Smooth muscle cell (in vitro differentiated cells): ENCODE data around the gene PLCG2. TPM values are rescaled to one million over a fixed set of nuclear protein-coding genes. Genes with fewer than 3 reads are reported as not detected.

ENCODE experiments used
- DNase-seq: peaks from one replicate; lab custom pipeline; 2025; ENCODE audit not compliant: unreplicated experiment; lab: John Stamatoyannopoulos, UW
- H2AFZ ChIP-seq: fragments of 200-600 bp; sonication (generic); 2 replicates; pipeline ENCODE4 v1.6.0; 2016; ENCODE audit warnings: antibody characterized with exemption, low read depth, mild to moderate bottlenecking
- H3F3A ChIP-seq: fragments of 200-600 bp; sonication (generic); 2 replicates; pipeline ENCODE4 v1.6.0; 2017; ENCODE audit warnings: antibody characterized with exemption, low read depth
- H3K27ac ChIP-seq: fragments of 200-600 bp; sonication (generic); 2 replicates; pipeline ENCODE4 v1.5.1; 2016; ENCODE audit warnings: low read depth, mild to moderate bottlenecking
- H3K27me3 ChIP-seq: fragments of 200-600 bp; sonication (generic); 2 replicates; pipeline ENCODE4 v1.6.1; 2016; ENCODE audit warnings: low read depth, mild to moderate bottlenecking
- H3K36me3 ChIP-seq: fragments of 200-600 bp; sonication (generic); 2 replicates; pipeline ENCODE4 v1.5.1; 2016; ENCODE audit warnings: low read depth
- H3K4me1 ChIP-seq: fragments of 200-600 bp; sonication (generic); 2 replicates; pipeline ENCODE4 v1.5.1; 2016; ENCODE audit warnings: low read depth
- H3K4me2 ChIP-seq: fragments of 200-600 bp; sonication (generic); 2 replicates; pipeline ENCODE4 v1.6.0; 2016; ENCODE audit warnings: mild to moderate bottlenecking
- H3K4me3 ChIP-seq: fragments of 200-600 bp; sonication (generic); 2 replicates; pipeline ENCODE4 v1.5.1; 2016; ENCODE audit warnings: mild to moderate bottlenecking
- H3K79me2 ChIP-seq: fragments of 200-600 bp; sonication (generic); 2 replicates; pipeline ENCODE4 v1.6.0; 2016; ENCODE audit warnings: low read depth, mild to moderate bottlenecking
- H3K9ac ChIP-seq: fragments of 200-600 bp; sonication (generic); 2 replicates; pipeline ENCODE4 v1.6.0; 2016; ENCODE audit warnings: low read depth
- H3K9me3 ChIP-seq: fragments of 200-600 bp; sonication (generic); replicated peaks from 2 replicates; pipeline ENCODE4 v1.5.1; 2016; ENCODE audit warnings: low read depth
- H4K20me1 ChIP-seq: fragments of 200-600 bp; sonication (generic); 2 replicates; pipeline ENCODE4 v1.6.0; 2016; ENCODE audit warnings: low read depth
- CTCF ChIP-seq: fragments of 200-600 bp; sonication (generic); IDR thresholded peaks from 2 replicates; pipeline ENCODE4 v1.5.1; 2017; ENCODE audit warnings: borderline replicate concordance, mild to moderate bottlenecking, antibody characterized with exemption; ENCODE audit not compliant: insufficient read depth, poor library complexity, severe bottlenecking
- WGBS: methylation state at CpG from one replicate; pipeline ENCODE4 v1.1.7; 2016; ENCODE audit warnings: low lambda C conversion rate; 5-methylcytosine and 5-hydroxymethylcytosine counted together
- polyA plus RNA-seq: library from polyadenylated mRNA; unstranded; fragments of >200 nt; fragmentation: Nextera tagmentation; extraction: Ambion mirVana; gene quantifications from 2 replicates; pipeline ENCODE4 v1.2.1, GENCODE V29; 2016
- total RNA-seq: library from RNA; depleted of rRNA; stranded (reverse); fragments of >200 nt; gene quantifications from 2 replicates; pipeline ENCODE4 v1.2.3, GENCODE V29; 2014

Gene PLCG2
- total and polyA plus RNA-seq, 2 experiments from 2014 or later, result 1.7 TPM; not detected in 1

GRCh38 chr16:81796583-81797346 is 17.7 kb downstream of the PLCG2 start:
- no peak for DNase-seq
- Histone ChIP-seq H3K4me1 (no peaks in the 10 kb centered on the region), H3K9ac (no peak overlapping the region), H3K27ac (no peak overlapping the region), H3K36me3 (no peaks in the 10 kb centered on the region), H3K9me3 (no peaks in the 10 kb centered on the region), H3F3A (no peaks in the 10 kb centered on the region), H4K20me1 (no peaks in the 10 kb centered on the region), H3K27me3 (peaks cover 27% of the 10 kb centered on the region), H3K4me2 (no peak overlapping the region), H3K4me3 (no peak overlapping the region), H3K79me2 (no peaks in the 10 kb centered on the region), H2AFZ (no peak overlapping the region)
- 85% methylated on average over 10 of the region's 10 CpGs for WGBS
- no peak for TF ChIP-seq CTCF

GRCh38 chr16:81797443-81797842 is 18.4 kb downstream of the PLCG2 start:
- no peak overlapping the region for H3K4me2 ChIP-seq
- no peaks in the 10 kb centered on the region for H3K9me3 ChIP-seq
- no peak overlapping the region for H3K27ac ChIP-seq
- WGBS, result 87% methylated on average over 6 of the region's 6 CpGs
- H4K20me1 ChIP-seq, result no peaks in the 10 kb centered on the region
- H3K4me1 ChIP-seq, result no peaks in the 10 kb centered on the region
- no peak overlapping the region for H2AFZ ChIP-seq
- no peak overlapping the region for H3K9ac ChIP-seq
- no peak overlapping the region for H3K4me3 ChIP-seq
- no peaks in the 10 kb centered on the region for H3F3A ChIP-seq
- no peak for DNase-seq
- no peak for TF ChIP-seq CTCF
- H3K79me2 ChIP-seq, result no peaks in the 10 kb centered on the region
- H3K27me3 ChIP-seq, result peaks cover 27% of the 10 kb centered on the region
- H3K36me3 ChIP-seq, result no peaks in the 10 kb centered on the region

- DNase-seq, result no peak
- Histone ChIP-seq H3K9me3 (no peaks in the 10 kb centered on the region), H3K4me1 (no peaks in the 10 kb centered on the region), H3F3A (no peaks in the 10 kb centered on the region), H3K9ac (no peak overlapping the region), H4K20me1 (no peaks in the 10 kb centered on the region), H3K27me3 (peaks cover 21% of the 10 kb centered on the region), H3K4me3 (no peak overlapping the region), H3K36me3 (no peaks in the 10 kb centered on the region), H3K27ac (no peak overlapping the region), H2AFZ (no peak overlapping the region), H3K79me2 (no peaks in the 10 kb centered on the region), H3K4me2 (no peak overlapping the region)
- WGBS, result 84% methylated on average over 14 of the region's 14 CpGs
- no peak for TF ChIP-seq CTCF
Measured at GRCh38 chr16:81798311-81799137, 19.4 kb downstream of the PLCG2 start.
